Activated gamma-delta T cell treated with anti-CD3 and anti-CD28 coated beads, Interleukin-2, amount 50 U/mL, for 16 hours (primary cell): ENCODE measurements around the gene DAP3.
"Not testable (repeated sequence)": the region's sequence is repeated elsewhere in the genome, so short reads cannot be mapped to it uniquely, and the experiment has no call there.

Experiments used
- DNase-seq: peaks from one replicate; pipeline ENCODE4 v3.0.0-alpha.2; 2020; ENCODE audit warnings: low read depth

DAP3 gene

GRCh38 chr1:155718524-155719115, 29.7 kb downstream of the DAP3 start:
- not testable (repeated sequence) for DNase-seq

- DNase-seq = no peak
These were observed 30.8 kb downstream of the DAP3 start for GRCh38 chr1:155719703-155720102.

- DNase-seq = no peak
These were observed 36.3 kb downstream of the DAP3 start for GRCh38 chr1:155725142-155725541.

- no peak for DNase-seq
These were observed 40.4 kb downstream of the DAP3 start for GRCh38 chr1:155729031-155729898.

GRCh38 chr1:155740995-155741394, 52.1 kb downstream of the DAP3 start:
- DNase-seq = no peak

GRCh38 chr1:155741908-155742307, 53.0 kb downstream of the DAP3 start:
- DNase-seq = no peak

GRCh38 chr1:155744711-155745283, 55.9 kb downstream of the DAP3 start:
- DNase-seq = no peak

GRCh38 chr1:155745284-155746228, 56.7 kb downstream of the DAP3 start:
- DNase-seq = peak; percentile 87

- DNase-seq = not testable (repeated sequence)
These were observed 58.7 kb downstream of the DAP3 start for GRCh38 chr1:155747586-155747985.

- DNase-seq = not testable (repeated sequence)
These were observed 59.2 kb downstream of the DAP3 start for GRCh38 chr1:155748141-155748540.

GRCh38 chr1:155759017-155759416, 70.1 kb downstream of the DAP3 start:
- DNase-seq = not testable (repeated sequence)

- DNase-seq = no peak
These were observed 71.2 kb downstream of the DAP3 start for GRCh38 chr1:155759966-155760630.

GRCh38 chr1:155760751-155761475, 72.0 kb downstream of the DAP3 start:
- DNase-seq = no peak

GRCh38 chr1:155761736-155762405, 73.0 kb downstream of the DAP3 start:
- no peak for DNase-seq

- DNase-seq = not testable (repeated sequence)
These were observed 74.4 kb downstream of the DAP3 start for GRCh38 chr1:155763090-155763815.

GRCh38 chr1:155763989-155764388, 75.1 kb downstream of the DAP3 start:
- DNase-seq = not testable (repeated sequence)

GRCh38 chr1:155767399-155767989, 78.6 kb downstream of the DAP3 start:
- DNase-seq = not testable (repeated sequence)

- no peak for DNase-seq
These were observed 80.4 kb downstream of the DAP3 start for GRCh38 chr1:155769257-155769656.

- no peak for DNase-seq
These were observed 84.3 kb downstream of the DAP3 start for GRCh38 chr1:155773221-155773620.
